ENCODE measurements around the gene HACD4. TPM values are rescaled to one million over a fixed set of nuclear protein-coding genes. Genes with fewer than 3 reads are reported as not detected.

The HACD4 gene
- total and polyA plus RNA-seq, 2 of the 13 experiments (the other 11 are each of a cell fraction or from before 2014, with no cell fraction given): not detected

GRCh38 chr9:21001581-21001980, 29.9 kb downstream of the HACD4 start:
- WGBS (ENCODE audit: low lambda C conversion rate): 55% methylated on average over 1 of the region's 1 CpG
- no peak overlapping the region for H3K4me3 ChIP-seq (replicated peaks in 1 of 3; ENCODE audit: insufficient read depth in 1 of 3, low read depth in 2 of 3, low read length in 3 of 3)
- no peak overlapping the region for H3K4me2 ChIP-seq (ENCODE audit: low read depth, low read length)
- H2AFZ ChIP-seq (ENCODE audit: low read length): no peak overlapping the region
- BruUV-seq (replicated peaks): no TSS peak
- intact Hi-C loops (cut with micrococcal nuclease; ENCODE audit: unreplicated experiment): no loop called here
- ChIA-PET CTCF (ENCODE audit: low intra/inter-chr PET ratio, low total read pairs) (no interaction called here), POLR2A (no interaction called here)
- no peaks in the 10 kb centered on the region for H3K4me1 ChIP-seq (ENCODE audit: insufficient read depth, low read length)
- FAIRE-seq (no peak), DNase-seq (ENCODE audit: low spot score) (no peak), ATAC-seq (no peak)
- in situ Hi-C loops (cut with HindIII; ENCODE audit: extremely low pct_ligation_motif_present, low pct_unique_long_range_greater_than_20kb): no loop called here
- no peak overlapping the region for H3K27ac ChIP-seq (ENCODE audit: extremely low read length, insufficient read depth, low read length)
- no peaks in the 10 kb centered on the region for H3K36me3 ChIP-seq (replicated peaks in 1 of 2; ENCODE audit: control insufficient read depth in 1 of 2, insufficient read depth in 2 of 2, low read length in 2 of 2)
- no peaks in the 10 kb centered on the region for H3K79me2 ChIP-seq (ENCODE audit: insufficient read depth, low read length)
- H4K20me1 ChIP-seq (ENCODE audit: insufficient read depth, low read length): no peaks in the 10 kb centered on the region
- H3K27me3 ChIP-seq (ENCODE audit: control insufficient read depth in 1 of 2, insufficient read depth in 2 of 2, low read length in 2 of 2): no peaks in the 10 kb centered on the region
- no peak overlapping the region for H3K9ac ChIP-seq (ENCODE audit: insufficient read depth, low read depth, low read length)
- H3K9me3 ChIP-seq (ENCODE audit: low read length): no peaks in the 10 kb centered on the region
- TF ChIP-seq MIER3 (CRISPR knock-in tag; IDR thresholded peaks at IDR 0.05; ENCODE audit: borderline replicate concordance) (no peak), ZFY (CRISPR knock-in tag; IDR thresholded peaks at IDR 0.05) (no peak), ZZZ3 (CRISPR knock-in tag; IDR thresholded peaks at IDR 0.05; ENCODE audit: borderline replicate concordance) (no peak), CENPT (CRISPR knock-in tag; IDR thresholded peaks at IDR 0.05; ENCODE audit: low read depth) (no peak), IRF1 (CRISPR knock-in tag; IDR thresholded peaks at IDR 0.05; ENCODE audit: low read depth) (no peak), IRF2 (CRISPR knock-in tag; IDR thresholded peaks at IDR 0.05) (no peak), ZBTB4 (CRISPR knock-in tag; IDR thresholded peaks at IDR 0.05; ENCODE audit: borderline replicate concordance) (no peak), ZNF577 (CRISPR knock-in tag; IDR thresholded peaks at IDR 0.05; ENCODE audit: borderline replicate concordance, low read depth) (no peak), ATF1 (CRISPR knock-in tag; IDR thresholded peaks at IDR 0.05) (no peak), MYC (CRISPR knock-in tag; IDR thresholded peaks at IDR 0.05; ENCODE audit: borderline replicate concordance) (no peak), ZBTB1 (CRISPR knock-in tag; IDR thresholded peaks at IDR 0.05; ENCODE audit: borderline replicate concordance) (no peak), ZBTB40 (IDR thresholded peaks at IDR 0.05) (no peak), ZBTB40 (CRISPR knock-in tag; IDR thresholded peaks at IDR 0.05) (no peak)
